Measurements from ENCODE around the gene EBF3.

The EBF3 gene

GRCh38 chr10:129942936-129943715 lies 20.9 kb downstream of the EBF3 start:
- DNase-seq, result no peak

- no peak for DNase-seq
Observed at GRCh38 chr10:129942391-129942790, 21.7 kb downstream of the EBF3 start.

GRCh38 chr10:129942019-129942277 lies 22.1 kb downstream of the EBF3 start:
- DNase-seq, result no peak

- DNase-seq, result no peak
Observed at GRCh38 chr10:129941199-129942018, 22.7 kb downstream of the EBF3 start.

GRCh38 chr10:129940617-129941198 lies 23.4 kb downstream of the EBF3 start:
- DNase-seq, result no peak

- DNase-seq, result no peak
Observed at GRCh38 chr10:129939416-129940275, 24.4 kb downstream of the EBF3 start.

GRCh38 chr10:129938460-129938859 lies 25.6 kb downstream of the EBF3 start:
- no peak for DNase-seq

- DNase-seq, result no peak
Observed at GRCh38 chr10:129937351-129937751, 26.7 kb downstream of the EBF3 start.

- DNase-seq, result no peak
Observed at GRCh38 chr10:129936923-129937300, 27.2 kb downstream of the EBF3 start.

GRCh38 chr10:129936266-129936922 lies 27.7 kb downstream of the EBF3 start:
- no peak for DNase-seq

- no peak for DNase-seq
Observed at GRCh38 chr10:129935867-129936152, 28.3 kb downstream of the EBF3 start.

GRCh38 chr10:129935102-129935866 lies 28.8 kb downstream of the EBF3 start:
- no peak for DNase-seq

- DNase-seq, result no peak
Observed at GRCh38 chr10:129934196-129934925, 29.7 kb downstream of the EBF3 start.

- no peak for DNase-seq
Observed at GRCh38 chr10:129933456-129934092, 30.5 kb downstream of the EBF3 start.

- DNase-seq, result no peak
Observed at GRCh38 chr10:129932751-129933433, 31.2 kb downstream of the EBF3 start.

- DNase-seq, result no peak
Observed at GRCh38 chr10:129932182-129932581, 31.9 kb downstream of the EBF3 start.

GRCh38 chr10:129929343-129930292 lies 34.5 kb downstream of the EBF3 start:
- DNase-seq, result no peak

GRCh38 chr10:129927351-129928120 lies 36.5 kb downstream of the EBF3 start:
- no peak for DNase-seq
